Liver (tissue), 2 donors: Measurements from ENCODE around the gene CFAP77.

Source experiments
- MAX ChIP-seq: IDR thresholded peaks from 2 replicates; pipeline ENCODE4 v1.6.1; 2016; ENCODE audit warnings: antibody characterized with exemption
- RXRA ChIP-seq, 2 donors: IDR thresholded peaks; 2 replicates each; pipeline ENCODE4 v1.6.1; 2017 to 2018; ENCODE audit warnings: antibody characterized with exemption in 2 of 2, mild to moderate bottlenecking in 1 of 2
- donor health status: healthy.

- no peak for TF ChIP-seq MAX
- TF ChIP-seq RXRA (IDR thresholded peaks at IDR 0.05) = no peak
Observed at GRCh38 chr9:132609829-132610228, 199.8 kb downstream of the CFAP77 start.
